T follicular helper cell (primary cell): ENCODE measurements around the gene USP35.

Source experiments
- DNase-seq: peaks from one replicate; pipeline ENCODE4 v3.0.0-alpha.2; 2020; ENCODE audit warnings: low read depth

USP35 gene

GRCh38 chr11:78234006-78234405 lies 45.3 kb downstream of the USP35 start:
- no peak for DNase-seq

- no peak for DNase-seq
Measured at GRCh38 chr11:78237293-78238046, 48.8 kb downstream of the USP35 start.

GRCh38 chr11:78239781-78240180 lies 51.1 kb downstream of the USP35 start:
- DNase-seq: no peak

GRCh38 chr11:78241475-78241874 lies 52.8 kb downstream of the USP35 start:
- no peak for DNase-seq

- DNase-seq: no peak
Measured at GRCh38 chr11:78244080-78244479, 55.4 kb downstream of the USP35 start.

- no peak for DNase-seq
Measured at GRCh38 chr11:78244546-78245255, 56.0 kb downstream of the USP35 start.

- no peak for DNase-seq
Measured at GRCh38 chr11:78248191-78248590, 59.5 kb downstream of the USP35 start.

GRCh38 chr11:78248903-78249302 lies 60.2 kb downstream of the USP35 start:
- DNase-seq: no peak

GRCh38 chr11:78250099-78250498 lies 61.4 kb downstream of the USP35 start:
- DNase-seq: no peak

- no peak for DNase-seq
Measured at GRCh38 chr11:78251083-78251775, 62.5 kb downstream of the USP35 start.

- no peak for DNase-seq
Measured at GRCh38 chr11:78253797-78254196, 65.1 kb downstream of the USP35 start.

- DNase-seq: no peak
Measured at GRCh38 chr11:78254268-78254667, 65.5 kb downstream of the USP35 start.

GRCh38 chr11:78255919-78256318 lies 67.2 kb downstream of the USP35 start:
- DNase-seq: no peak

- no peak for DNase-seq
Measured at GRCh38 chr11:78256962-78257361, 68.2 kb downstream of the USP35 start.

GRCh38 chr11:78257654-78258053 lies 68.9 kb downstream of the USP35 start:
- no peak for DNase-seq

- DNase-seq: no peak
Measured at GRCh38 chr11:78259777-78260487, 71.2 kb downstream of the USP35 start.

GRCh38 chr11:78261367-78261766 lies 72.6 kb downstream of the USP35 start:
- no peak for DNase-seq

GRCh38 chr11:78261828-78262227 lies 73.1 kb downstream of the USP35 start:
- DNase-seq: no peak

- DNase-seq: no peak
Measured at GRCh38 chr11:78262238-78262637, 73.5 kb downstream of the USP35 start.

- no peak for DNase-seq
Measured at GRCh38 chr11:78262691-78263090, 74.0 kb downstream of the USP35 start.
